Measurements from ENCODE around the gene TGIF1.

Gene TGIF1

DNA sequence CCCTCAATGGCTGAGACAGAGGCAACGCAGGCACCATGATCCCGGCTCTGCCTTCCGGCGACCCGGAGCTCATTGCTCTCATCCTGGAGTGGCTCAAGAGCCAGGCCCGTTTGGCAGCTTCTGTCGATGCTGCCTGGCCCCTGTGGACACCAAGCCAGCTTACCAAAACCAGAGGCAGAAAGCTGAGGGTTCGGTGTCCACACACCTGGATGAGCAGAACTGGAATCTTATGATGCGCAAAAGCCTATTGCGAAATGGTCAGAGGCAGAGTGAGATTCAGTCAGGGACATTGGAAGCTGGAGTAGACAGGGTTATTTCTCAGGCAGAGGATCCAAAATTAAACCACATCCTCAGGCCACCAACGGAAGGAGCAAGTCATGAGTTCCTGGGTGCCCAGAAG lies 34.9 kb upstream of the TGIF1 start:
- in situ Hi-C loops (cut with HindIII; ENCODE audit: low pct_unique_long_range_greater_than_20kb, low sequenced_read_pairs): no loop called here
- no peak for DNase-seq (ENCODE audit: low read depth in 1 of 2, low spot score in 1 of 2)
- no peak for TF ChIP-seq JUND (IDR thresholded peaks at IDR 0.05; ENCODE audit: low read depth)

- in situ Hi-C loops (cut with HindIII; ENCODE audit: low pct_unique_long_range_greater_than_20kb, low sequenced_read_pairs): no loop called here
- no peak for DNase-seq (ENCODE audit: low read depth in 1 of 2, low spot score in 1 of 2)
- no peak for TF ChIP-seq JUND (IDR thresholded peaks at IDR 0.05; ENCODE audit: low read depth)
These were observed 31.9 kb upstream of the TGIF1 start for GRCh38 chr18:3418083-3418482.

DNA sequence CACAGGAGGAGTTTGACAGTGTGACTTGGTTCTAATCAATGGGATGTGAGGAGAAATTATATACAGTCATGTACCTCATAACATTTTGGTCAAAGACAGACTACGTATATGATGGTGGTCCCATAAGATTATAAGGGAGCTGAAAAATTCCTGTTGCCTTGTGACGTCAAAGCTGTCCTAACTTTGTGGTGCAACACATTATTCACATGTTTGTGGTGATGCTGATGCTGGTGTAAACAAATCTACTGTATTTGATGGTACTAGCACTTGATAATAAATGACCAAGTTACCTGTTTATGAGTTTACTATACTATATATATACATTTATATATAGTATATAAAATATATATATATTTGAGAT lies 29.1 kb upstream of the TGIF1 start:
- in situ Hi-C loops (cut with HindIII; ENCODE audit: low pct_unique_long_range_greater_than_20kb, low sequenced_read_pairs): no loop called here
- DNase-seq (ENCODE audit: low read depth in 1 of 2, low spot score in 1 of 2): no peak
- no peak for TF ChIP-seq JUND (IDR thresholded peaks at IDR 0.05; ENCODE audit: low read depth)

GRCh38 chr18:3422905-3423304 lies 27.1 kb upstream of the TGIF1 start:
- no peak for DNase-seq (ENCODE audit: low read depth in 1 of 2, low spot score in 1 of 2)
- in situ Hi-C loops (cut with HindIII; ENCODE audit: low pct_unique_long_range_greater_than_20kb, low sequenced_read_pairs): no loop called here
- TF ChIP-seq JUND (IDR thresholded peaks at IDR 0.05; ENCODE audit: low read depth): no peak

- no peak for TF ChIP-seq JUND (IDR thresholded peaks at IDR 0.05; ENCODE audit: low read depth)
- DNase-seq (ENCODE audit: low read depth in 1 of 2, low spot score in 1 of 2): no peak
- in situ Hi-C loops (cut with HindIII; ENCODE audit: low pct_unique_long_range_greater_than_20kb, low sequenced_read_pairs): no loop called here
These were observed 25.6 kb upstream of the TGIF1 start for GRCh38 chr18:3424280-3424890.

- in situ Hi-C loops (cut with HindIII; ENCODE audit: low pct_unique_long_range_greater_than_20kb, low sequenced_read_pairs): no loop called here
- DNase-seq (ENCODE audit: low read depth in 1 of 2, low spot score in 1 of 2): no peak
- TF ChIP-seq JUND (IDR thresholded peaks at IDR 0.05; ENCODE audit: low read depth): no peak
These were observed 24.9 kb upstream of the TGIF1 start for GRCh38 chr18:3425030-3425429.

- no peak for TF ChIP-seq JUND (IDR thresholded peaks at IDR 0.05; ENCODE audit: low read depth)
- in situ Hi-C loops (cut with HindIII; ENCODE audit: low pct_unique_long_range_greater_than_20kb, low sequenced_read_pairs): no loop called here
These were observed 24.5 kb upstream of the TGIF1 start for GRCh38 chr18:3425446-3425845.

GRCh38 chr18:3426074-3426473 lies 23.9 kb upstream of the TGIF1 start:
- in situ Hi-C loops (cut with HindIII; ENCODE audit: low pct_unique_long_range_greater_than_20kb, low sequenced_read_pairs): no loop called here
- no peak for DNase-seq (ENCODE audit: low read depth in 1 of 2, low spot score in 1 of 2)
- no peak for TF ChIP-seq JUND (IDR thresholded peaks at IDR 0.05; ENCODE audit: low read depth)

More at GRCh38 chr18:3425446-3425845, 24.5 kb upstream of the TGIF1 start:
- DNase-seq (ENCODE audit: low read depth in 1 of 2, low spot score in 1 of 2): no peak

DNA sequence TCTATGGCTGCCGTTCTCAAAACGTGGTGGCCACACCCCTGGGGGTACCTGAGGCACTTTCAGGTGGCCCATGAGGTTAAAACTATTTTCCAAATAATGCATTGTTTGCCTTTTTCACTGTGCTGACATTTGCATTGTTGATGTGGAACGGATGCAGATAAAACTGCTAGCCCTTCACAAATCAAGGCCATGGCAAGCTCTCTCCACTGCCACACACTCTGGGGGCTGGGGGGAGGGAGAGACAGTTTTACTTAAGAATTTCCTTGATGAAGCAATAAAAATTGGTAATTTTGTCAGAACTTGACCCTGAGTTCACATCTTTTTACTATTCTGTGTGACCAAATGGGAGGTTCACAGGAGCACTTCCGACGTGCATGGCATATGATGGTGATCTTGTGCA lies 22.0 kb upstream of the TGIF1 start:
- no peak for DNase-seq (ENCODE audit: low read depth in 1 of 2, low spot score in 1 of 2)
- no peak for TF ChIP-seq JUND (IDR thresholded peaks at IDR 0.05; ENCODE audit: low read depth)
- in situ Hi-C loops (cut with HindIII; ENCODE audit: low pct_unique_long_range_greater_than_20kb, low sequenced_read_pairs): no loop called here

GRCh38 chr18:3429121-3429520 lies 20.9 kb upstream of the TGIF1 start:
- peak in 1 of 2 experiments; percentile 54 for DNase-seq (ENCODE audit: low read depth in 1 of 2, low spot score in 1 of 2)
- in situ Hi-C loops (cut with HindIII; ENCODE audit: low pct_unique_long_range_greater_than_20kb, low sequenced_read_pairs): no loop called here
- no peak for TF ChIP-seq JUND (IDR thresholded peaks at IDR 0.05; ENCODE audit: low read depth)

- in situ Hi-C loops (cut with HindIII; ENCODE audit: low pct_unique_long_range_greater_than_20kb, low sequenced_read_pairs): no loop called here
- no peak for TF ChIP-seq JUND (IDR thresholded peaks at IDR 0.05; ENCODE audit: low read depth)
- DNase-seq (ENCODE audit: low read depth in 1 of 2, low spot score in 1 of 2): no peak
These were observed 15.3 kb upstream of the TGIF1 start for GRCh38 chr18:3434685-3435084.

DNA sequence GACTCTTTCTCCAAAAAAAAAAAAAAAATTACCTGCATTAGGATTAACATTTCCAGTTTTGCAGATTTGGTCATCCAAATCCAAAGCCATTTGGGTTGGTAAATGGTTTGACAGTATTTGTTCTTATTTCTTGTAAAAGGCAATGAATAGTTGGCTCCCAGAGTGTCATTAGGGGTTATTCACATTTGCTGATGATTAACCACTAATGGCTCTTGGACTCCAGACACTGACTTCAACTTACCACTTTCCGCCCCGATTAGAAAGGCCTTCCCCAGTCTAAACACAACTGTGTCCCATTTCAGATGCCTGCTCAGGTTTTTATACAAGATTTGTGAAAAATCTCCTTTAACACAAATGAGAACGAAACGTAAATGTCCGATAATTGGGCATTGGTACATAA lies 9.6 kb upstream of the TGIF1 start:
- no peak for TF ChIP-seq JUND (IDR thresholded peaks at IDR 0.05; ENCODE audit: low read depth)
- in situ Hi-C loops (cut with HindIII; ENCODE audit: low pct_unique_long_range_greater_than_20kb, low sequenced_read_pairs): no loop called here

DNA sequence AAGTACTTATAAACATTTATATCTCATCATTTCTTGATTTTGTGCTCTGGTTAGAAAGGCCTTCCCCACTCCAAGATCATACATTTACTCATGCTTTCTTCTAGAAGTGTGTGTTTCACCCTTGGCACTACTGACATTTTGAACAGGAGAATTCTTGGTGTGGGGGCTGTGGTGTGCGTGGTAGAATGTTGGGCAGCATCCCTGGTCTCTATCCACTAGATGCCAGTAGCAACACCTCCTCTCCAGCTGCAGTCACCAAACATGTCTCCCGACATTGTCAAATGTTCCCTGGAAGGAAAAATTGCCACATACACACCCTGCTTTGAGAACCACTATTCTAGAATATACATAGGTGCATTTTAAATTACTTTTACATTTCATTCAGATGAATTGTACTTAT lies 8.7 kb upstream of the TGIF1 start:
- DNase-seq (ENCODE audit: low read depth in 1 of 2, low spot score in 1 of 2): peak in 1 of 2 experiments; percentile 71
- in situ Hi-C loops (cut with HindIII; ENCODE audit: low pct_unique_long_range_greater_than_20kb, low sequenced_read_pairs): no loop called here

More for the DNA sequence above, 9.6 kb upstream of the TGIF1 start:
- no peak for DNase-seq (ENCODE audit: low read depth in 1 of 2, low spot score in 1 of 2)

GRCh38 chr18:3442919-3443318 lies 7.1 kb upstream of the TGIF1 start:
- DNase-seq (ENCODE audit: low read depth in 1 of 2, low spot score in 1 of 2): no peak
- in situ Hi-C loops (cut with HindIII; ENCODE audit: low pct_unique_long_range_greater_than_20kb, low sequenced_read_pairs): no loop called here
- no peak for TF ChIP-seq JUND (IDR thresholded peaks at IDR 0.05; ENCODE audit: low read depth)

More for the DNA sequence above, 8.7 kb upstream of the TGIF1 start:
- TF ChIP-seq JUND (IDR thresholded peaks at IDR 0.05; ENCODE audit: low read depth): no peak

Data from T47D (cell line).